Kidney tubule cell (primary cell): ENCODE data around the gene SEL1L3.

ENCODE experiments used
- DNase-seq: peaks from one replicate; pipeline ENCODE4 v3.0.0-alpha.2; 2018; ENCODE audit warnings: low spot score

SEL1L3 gene

GRCh38 chr4:25792200-25792791 lies 70.5 kb downstream of the SEL1L3 start:
- peak; percentile 50 for DNase-seq

GRCh38 chr4:25790024-25790423 lies 72.8 kb downstream of the SEL1L3 start:
- DNase-seq: no peak

GRCh38 chr4:25788703-25789238 lies 74.0 kb downstream of the SEL1L3 start:
- DNase-seq: no peak

GRCh38 chr4:25786497-25787065 lies 76.2 kb downstream of the SEL1L3 start:
- no peak for DNase-seq

- no peak for DNase-seq
Measured at GRCh38 chr4:25783943-25784342, 78.8 kb downstream of the SEL1L3 start.

GRCh38 chr4:25783126-25783525 lies 79.7 kb downstream of the SEL1L3 start:
- DNase-seq: no peak

GRCh38 chr4:25782482-25782881 lies 80.3 kb downstream of the SEL1L3 start:
- no peak for DNase-seq

GRCh38 chr4:25779021-25779420 lies 83.8 kb downstream of the SEL1L3 start:
- peak; percentile 40 for DNase-seq

- no peak for DNase-seq
Measured at GRCh38 chr4:25776795-25777194, 86.0 kb downstream of the SEL1L3 start.

- DNase-seq: no peak
Measured at GRCh38 chr4:25775166-25775565, 87.6 kb downstream of the SEL1L3 start.

GRCh38 chr4:25773358-25773757 lies 89.4 kb downstream of the SEL1L3 start:
- DNase-seq: no peak

GRCh38 chr4:25771672-25772071 lies 91.1 kb downstream of the SEL1L3 start:
- no peak for DNase-seq

GRCh38 chr4:25770847-25771246 lies 91.9 kb downstream of the SEL1L3 start:
- DNase-seq: no peak

GRCh38 chr4:25769251-25769650 lies 93.5 kb downstream of the SEL1L3 start:
- DNase-seq: no peak

- DNase-seq: peak; percentile 58
Measured at GRCh38 chr4:25767877-25768725, 94.7 kb downstream of the SEL1L3 start.

- DNase-seq: no peak
Measured at GRCh38 chr4:25760518-25761157, 102.2 kb downstream of the SEL1L3 start.

GRCh38 chr4:25760048-25760447 lies 102.7 kb downstream of the SEL1L3 start:
- no peak for DNase-seq

- no peak for DNase-seq
Measured at GRCh38 chr4:25759101-25759500, 103.7 kb downstream of the SEL1L3 start.

- no peak for DNase-seq
Measured at GRCh38 chr4:25757452-25757851, 105.3 kb downstream of the SEL1L3 start.

GRCh38 chr4:25756503-25756902 lies 106.3 kb downstream of the SEL1L3 start:
- DNase-seq: peak; percentile 71

GRCh38 chr4:25755911-25756310 lies 106.9 kb downstream of the SEL1L3 start:
- DNase-seq: no peak

GRCh38 chr4:25753239-25753638 lies 109.5 kb downstream of the SEL1L3 start:
- no peak for DNase-seq

- no peak for DNase-seq
Measured at GRCh38 chr4:25750874-25751273, 111.9 kb downstream of the SEL1L3 start.
